ENCODE results near the gene ALLC.

DNA sequence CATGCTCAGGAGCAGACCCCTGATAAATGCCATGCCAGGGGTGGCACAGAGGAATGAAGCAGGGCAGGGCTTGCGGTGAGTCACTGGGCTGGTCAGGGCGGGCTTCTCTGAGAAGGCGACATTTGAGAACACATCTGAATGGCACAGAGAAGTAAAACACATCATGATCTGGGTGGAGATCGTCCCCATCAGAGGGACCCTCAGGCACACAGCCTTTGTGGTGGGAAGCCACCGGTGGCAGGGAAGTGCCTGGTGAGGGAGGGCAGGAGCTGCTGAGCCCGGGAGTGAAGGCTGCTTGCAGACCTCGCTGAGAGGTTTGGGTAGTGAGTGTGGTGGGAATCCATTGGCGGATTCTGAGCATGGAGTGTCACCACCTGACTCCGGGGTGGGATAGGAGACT lies 89.8 kb downstream of the ALLC start:
- TF ChIP-seq, protein P1, sequence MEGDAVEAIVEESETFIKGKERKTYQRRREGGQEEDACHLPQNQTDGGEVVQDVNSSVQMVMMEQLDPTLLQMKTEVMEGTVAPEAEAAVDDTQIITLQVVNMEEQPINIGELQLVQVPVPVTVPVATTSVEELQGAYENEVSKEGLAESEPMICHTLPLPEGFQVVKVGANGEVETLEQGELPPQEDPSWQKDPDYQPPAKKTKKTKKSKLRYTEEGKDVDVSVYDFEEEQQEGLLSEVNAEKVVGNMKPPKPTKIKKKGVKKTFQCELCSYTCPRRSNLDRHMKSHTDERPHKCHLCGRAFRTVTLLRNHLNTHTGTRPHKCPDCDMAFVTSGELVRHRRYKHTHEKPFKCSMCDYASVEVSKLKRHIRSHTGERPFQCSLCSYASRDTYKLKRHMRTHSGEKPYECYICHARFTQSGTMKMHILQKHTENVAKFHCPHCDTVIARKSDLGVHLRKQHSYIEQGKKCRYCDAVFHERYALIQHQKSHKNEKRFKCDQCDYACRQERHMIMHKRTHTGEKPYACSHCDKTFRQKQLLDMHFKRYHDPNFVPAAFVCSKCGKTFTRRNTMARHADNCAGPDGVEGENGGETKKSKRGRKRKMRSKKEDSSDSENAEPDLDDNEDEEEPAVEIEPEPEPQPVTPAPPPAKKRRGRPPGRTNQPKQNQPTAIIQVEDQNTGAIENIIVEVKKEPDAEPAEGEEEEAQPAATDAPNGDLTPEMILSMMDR (conservative IDR thresholded peaks at IDR 0.05 in 1 of 2, IDR thresholded peaks at IDR 0.05 in 1 of 2; ENCODE audit: extremely low read depth in 1 of 2, insufficient read depth in 1 of 2, low read depth in 1 of 2, low read length in 2 of 2) = no peak
- TF ChIP-seq EZH2 (IDR thresholded peaks at IDR 0.05; ENCODE audit: borderline replicate concordance, low read length) = no peak
